ENCODE data around the gene CASQ1. TPM values are rescaled to one million over a fixed set of nuclear protein-coding genes. Genes with fewer than 3 reads are reported as not detected.

The CASQ1 gene
- total RNA-seq, 3 donors from 2014 or later (not counting 1 experiment from before 2014, with no cell fraction given), result not detected

GRCh38 chr1:160205242-160206035 is 15.1 kb downstream of the CASQ1 start, which contains the start of gene PEA15:
PEA15 (plus strand) TSS chr1:160205384; CDS start chr1:160211545, 6,161 bp downstream.
- no peak for TF ChIP-seq CTCF (IDR thresholded peaks at IDR 0.05)
- Histone ChIP-seq H3K36me3 (ENCODE audit: control insufficient read depth, insufficient read depth, low read length) (peaks cover 7% of the 10 kb centered on the region), H3K9me3 (ENCODE audit: control insufficient read depth, insufficient read depth, low read length) (no peaks in the 10 kb centered on the region), H3K27me3 (ENCODE audit: control insufficient read depth, insufficient read depth, low read length) (no peaks in the 10 kb centered on the region), H3K27ac (ENCODE audit: low read length) (peak within 1 kb of the TSS; percentile 91), H3K4me1 (ENCODE audit: control insufficient read depth, insufficient read depth, low read length) (peaks cover 22% of the 10 kb centered on the region), H3K4me3 (ENCODE audit: low read length) (peak within 1 kb of the TSS; percentile 97)
- Mint-ChIP-seq H3K36me3 (no peaks in the 10 kb centered on the region), H3K27ac (peak within 1 kb of the TSS; percentile 72 to 90), H3K4me1 (peaks cover 22 to 39% of the 10 kb centered on the region in 2 donors), H3K27me3 (ENCODE audit: low read depth in 2 of 2) (no peaks in the 10 kb centered on the region), H3K9me3 (no peaks in the 10 kb centered on the region), H3K4me3 (peak within 1 kb of the TSS; percentile 91)
- under 1% methylated on average over 64 of the region's 76 CpGs for WGBS (ENCODE audit: insufficient coverage)
- intact Hi-C loops (cut with micrococcal nuclease), result no loop called here
- peak; percentile 70 to 75 for DNase-seq
- ATAC-seq, result peak; percentile 83 to 87 (median 85)

- 33% methylated on average over 9 of the region's 9 CpGs for WGBS (ENCODE audit: insufficient coverage)
- peaks cover 22 to 39% of the 10 kb centered on the region in 2 donors for H3K4me1 Mint-ChIP-seq
- Histone ChIP-seq H3K4me1 (ENCODE audit: control insufficient read depth, insufficient read depth, low read length) (peaks cover 22% of the 10 kb centered on the region), H3K9me3 (ENCODE audit: control insufficient read depth, insufficient read depth, low read length) (no peaks in the 10 kb centered on the region), H3K4me3 (ENCODE audit: low read length) (peak overlapping the region; percentile 97), H3K27me3 (ENCODE audit: control insufficient read depth, insufficient read depth, low read length) (no peaks in the 10 kb centered on the region), H3K36me3 (ENCODE audit: control insufficient read depth, insufficient read depth, low read length) (peaks cover 10% of the 10 kb centered on the region), H3K27ac (ENCODE audit: low read length) (peak overlapping the region; percentile 91)
- no peak for TF ChIP-seq CTCF (IDR thresholded peaks at IDR 0.05)
- DNase-seq, result peak; percentile 24 to 73
- H3K4me3 Mint-ChIP-seq, result peak overlapping the region; percentile 91
- H3K27me3 Mint-ChIP-seq (ENCODE audit: low read depth in 2 of 2), result no peaks in the 10 kb centered on the region
- no peaks in the 10 kb centered on the region for H3K9me3 Mint-ChIP-seq
- no peaks in the 10 kb centered on the region for H3K36me3 Mint-ChIP-seq
- intact Hi-C loops (cut with micrococcal nuclease), result no loop called here
- H3K27ac Mint-ChIP-seq, result peak overlapping the region; percentile 72 to 90
- ATAC-seq, result peak; percentile 43 to 63 (median 62)
Observed at GRCh38 chr1:160206036-160206389, 15.6 kb downstream of the CASQ1 start.

GRCh38 chr1:160206421-160207117 is 16.2 kb downstream of the CASQ1 start:
- H3K4me1 Mint-ChIP-seq, result peaks cover 22 to 39% of the 10 kb centered on the region in 2 donors
- no peak for TF ChIP-seq CTCF (IDR thresholded peaks at IDR 0.05)
- Histone ChIP-seq H3K4me3 (ENCODE audit: low read length) (peak overlapping the region; percentile 97), H3K27ac (ENCODE audit: low read length) (peak overlapping the region; percentile 91), H3K9me3 (ENCODE audit: control insufficient read depth, insufficient read depth, low read length) (no peaks in the 10 kb centered on the region), H3K27me3 (ENCODE audit: control insufficient read depth, insufficient read depth, low read length) (no peaks in the 10 kb centered on the region), H3K36me3 (ENCODE audit: control insufficient read depth, insufficient read depth, low read length) (peaks cover 13% of the 10 kb centered on the region), H3K4me1 (ENCODE audit: control insufficient read depth, insufficient read depth, low read length) (peaks cover 22% of the 10 kb centered on the region)
- WGBS (ENCODE audit: insufficient coverage), result 73% methylated on average over 9 of the region's 9 CpGs
- ATAC-seq, result no peak
- DNase-seq, result no peak
- H3K4me3 Mint-ChIP-seq, result peak overlapping the region; percentile 68
- peak overlapping the region; percentile 72 to 90 for H3K27ac Mint-ChIP-seq
- intact Hi-C loops (cut with micrococcal nuclease), result no loop called here
- H3K9me3 Mint-ChIP-seq, result no peaks in the 10 kb centered on the region
- H3K36me3 Mint-ChIP-seq, result no peaks in the 10 kb centered on the region
- H3K27me3 Mint-ChIP-seq (ENCODE audit: low read depth in 2 of 2), result no peaks in the 10 kb centered on the region

Measured in natural killer cell (primary cell).